Endothelial cell of umbilical vein (primary cell): ENCODE data around the gene NNT. TPM values are rescaled to one million over a fixed set of nuclear protein-coding genes. Genes with fewer than 3 reads are reported as not detected.
A peak's percentile ranks its signal among the peaks of the same experiment; 100 is the strongest.

Source experiments
- Bru-seq: library from RNA; stranded (reverse); fragments of 400-500 nt; gene quantifications from one replicate; lab custom pipeline; 2021; lab: Mats Ljungman, UMichigan
- BruChase-seq, 2 experiments: library from RNA; stranded (reverse); fragments of 400-500 nt; gene quantifications; one replicate each; lab custom pipeline; 2021; lab: Mats Ljungman, UMichigan
- BruUV-seq: library from RNA; stranded (reverse); fragments of 400-500 nt; replicated peaks from 2 replicates; lab custom pipeline; 2021; lab: Mats Ljungman, UMichigan
- CTCF ChIA-PET: fragments of 300-600, 350-600 bp; sonication (Branson Sonifier 250); formaldehyde crosslinking; loops from one replicate; lab custom pipeline; 2021; ENCODE audit warnings: antibody characterized with exemption, inconsistent platforms; lab: Charles Lee
- POLR2A ChIA-PET: fragments of 300-600, 350-600 bp; sonication (Branson Sonifier 250); formaldehyde crosslinking; loops from one replicate; lab custom pipeline; 2021; ENCODE audit warnings: antibody characterized with exemption, inconsistent platforms; lab: Charles Lee
- DNase-seq: peaks from one replicate; pipeline ENCODE4 v3.0.0-alpha.2; 2011; ENCODE audit warnings: low read depth, low spot score
- FAIRE-seq: peaks from 2 replicates; lab custom pipeline; 2011; peaks lifted over from hg19 to GRCh38; lab: Jason Lieb, UNC
- H2AFZ ChIP-seq: 2 replicates; pipeline ENCODE4 v1.6.0; 2012; ENCODE audit warnings: low read depth, low read length, control low read depth, inconsistent platforms
- H3K27ac ChIP-seq: 2 replicates; pipeline ENCODE4 v1.5.1; 2011; ENCODE audit warnings: low read depth, mild to moderate bottlenecking, control low read depth, low read length, moderate library complexity; ENCODE audit not compliant: insufficient read depth
- H3K27me3 ChIP-seq, 2 experiments: 2 replicates each; pipeline versions ENCODE4 v1.6.0 to v1.6.1; 2011; ENCODE audit warnings: low read length in 2 of 2, mixed read lengths in 1 of 2; ENCODE audit not compliant: control insufficient read depth in 2 of 2, insufficient read depth in 2 of 2
- H3K36me3 ChIP-seq, 2 experiments: 2 replicates in 1 of 2; 3 replicates in 1 of 2; pipeline ENCODE4 v1.5.1; 2011; ENCODE audit warnings: low read length in 2 of 2, mild to moderate bottlenecking in 1 of 2, moderate library complexity in 1 of 2; ENCODE audit not compliant: control insufficient read depth in 2 of 2, insufficient read depth in 2 of 2; ENCODE audit errors: extremely low read depth in 1 of 2
- H3K4me1 ChIP-seq: 3 replicates; pipeline ENCODE4 v1.5.1; 2011; ENCODE audit warnings: mild to moderate bottlenecking, low read length; ENCODE audit not compliant: control insufficient read depth, insufficient read depth; ENCODE audit errors: extremely low read depth
- H3K4me2 ChIP-seq: 2 replicates; pipeline ENCODE4 v1.6.1; 2011; ENCODE audit warnings: low read length, control low read depth, mixed read lengths; ENCODE audit not compliant: insufficient read depth
- H3K4me3 ChIP-seq, 3 experiments: fragments of 200-600 bp in 1 of 3; sonication (generic), shearing (Covaris generic) in 1 of 3; replicated peaks in 1 of 3; 2 replicates each; pipeline ENCODE4 v1.5.1; 2011 to 2016; ENCODE audit warnings: control low read depth in 3 of 3, low read length in 3 of 3, mild to moderate bottlenecking in 2 of 3, inconsistent platforms in 1 of 3, low read depth in 1 of 3, moderate library complexity in 1 of 3; ENCODE audit not compliant: insufficient read depth in 1 of 3
- H3K79me2 ChIP-seq: 2 replicates; pipeline ENCODE4 v1.6.0; 2012; ENCODE audit warnings: low read length, inconsistent platforms; ENCODE audit not compliant: control insufficient read depth, insufficient read depth
- H3K9ac ChIP-seq: replicated peaks from 2 replicates; pipeline ENCODE3; 2011; ENCODE audit warnings: low read length, control low read depth; ENCODE audit not compliant: insufficient read depth; ENCODE audit errors: extremely low read depth
- H3K9me1 ChIP-seq: replicated peaks from 3 replicates; pipeline ENCODE4 v1.6.0; 2011; ENCODE audit warnings: mild to moderate bottlenecking, low read length; ENCODE audit not compliant: control insufficient read depth, insufficient read depth; ENCODE audit errors: extremely low read depth
- H3K9me3 ChIP-seq: replicated peaks from 2 replicates; pipeline ENCODE4 v1.5.1; 2012; ENCODE audit warnings: low read length, inconsistent platforms; ENCODE audit not compliant: control insufficient read depth, insufficient read depth
- H4K20me1 ChIP-seq: replicated peaks from 2 replicates; pipeline ENCODE3; 2011; ENCODE audit warnings: mild to moderate bottlenecking, low read length; ENCODE audit not compliant: control insufficient read depth, insufficient read depth; ENCODE audit errors: extremely low read depth
- EZH2 ChIP-seq: IDR thresholded peaks from 2 replicates; pipeline ENCODE4 v1.6.1; 2012; ENCODE audit warnings: borderline replicate concordance, low read depth, mild to moderate bottlenecking, moderate library complexity, low read length, inconsistent platforms; ENCODE audit not compliant: severe bottlenecking
- FOS ChIP-seq: IDR thresholded peaks from 2 replicates; pipeline ENCODE4 v1.6.1; 2011; ENCODE audit warnings: mild to moderate bottlenecking, low read length, moderate library complexity, borderline replicate concordance; ENCODE audit not compliant: insufficient read depth
- GATA2 ChIP-seq: IDR thresholded peaks from 2 replicates; pipeline ENCODE4 v1.7.0; 2011; ENCODE audit warnings: low read depth, mild to moderate bottlenecking, moderate library complexity, mixed read lengths, low read length; ENCODE audit not compliant: insufficient read length, insufficient read depth
- JUN ChIP-seq: IDR thresholded peaks from 2 replicates; pipeline ENCODE4 v1.6.1; 2011; ENCODE audit warnings: borderline replicate concordance, low read depth; ENCODE audit not compliant: insufficient read length, insufficient read depth
- MYC ChIP-seq: IDR thresholded peaks from one replicate; pipeline ENCODE4 v1.6.1; 2011; ENCODE audit warnings: mild to moderate bottlenecking, low read depth, low read length
- POLR2A ChIP-seq: IDR thresholded peaks from 2 replicates; pipeline ENCODE4 v1.6.1; 2012; ENCODE audit warnings: low read depth, mild to moderate bottlenecking, control low read depth, low read length
- POLR2AphosphoS5 ChIP-seq: IDR thresholded peaks from 2 replicates; pipeline ENCODE4 v1.6.1; 2012; ENCODE audit warnings: low read depth, mild to moderate bottlenecking, control low read depth, low read length, moderate library complexity; ENCODE audit not compliant: insufficient read depth
- dilution Hi-C: fragments of 300-500 bp; cut with MboI; formaldehyde crosslinking; loops from one replicate; pipeline ENCODE4 v1.15.0; 2019; ENCODE audit warnings: low sequenced_read_pairs; ENCODE audit not compliant: extremely low pct_ligation_motif_present
- intact Hi-C: fragments of 100-400 bp; cut with micrococcal nuclease; formaldehyde crosslinking; loops from one replicate; pipeline ENCODE4 v1.10.0; 2022
- long read RNA-seq: library from polyadenylated mRNA; stranded (forward); transcript quantifications from one replicate; pipeline ENCODE4 v2.0.0, GENCODE V29; 2021
- polyA minus RNA-seq, 3 experiments: library from RNA; depleted of rRNA, polyadenylated mRNA; stranded (reverse); fragments of >200 nt; gene quantifications; 1 replicate in 1 of 3; 2 replicates in 2 of 3; pipeline ENCODE4 v1.2.3, GENCODE V29; 2011
- polyA plus RNA-seq, 4 experiments: library from polyadenylated mRNA; depleted of rRNA in 3 of 4; stranded (reverse) in 3 of 4; unstranded in 1 of 4; fragments of >200 nt; gene quantifications; 2 replicates each; pipeline versions ENCODE4 v1.2.1 to v1.2.3, GENCODE V29; 2011 to 2012; ENCODE audit warnings: missing spikeins in 1 of 4
- total RNA-seq: library from RNA; stranded (reverse); gene quantifications from 2 replicates; pipeline ENCODE4 v1.2.3, GENCODE V29; 2021
- TF ChIP-seq, protein P1 (sequence below), 2 donors: IDR thresholded peaks; 1 replicate in 1 of 2; 2 replicates in 1 of 2; pipeline ENCODE4 v1.5.1; 2011; ENCODE audit warnings: low read length in 2 of 2, mild to moderate bottlenecking in 2 of 2, moderate library complexity in 2 of 2, control low read depth in 1 of 2, inconsistent platforms in 1 of 2, low read depth in 1 of 2; ENCODE audit not compliant: insufficient read depth in 1 of 2; ENCODE audit errors: extremely low read depth in 1 of 2
- TF ChIP-seq, protein P2 (sequence below): IDR thresholded peaks from 2 replicates; pipeline ENCODE4 v1.6.1; 2011; ENCODE audit not compliant: insufficient read depth, insufficient read length

NNT gene
- total RNA-seq (75.6 and 82.5 TPM in 2 replicates), polyA plus RNA-seq (34.3 and 38.2 TPM in 2 replicates), polyA minus RNA-seq (124 TPM in 2 replicates), Bru-seq, nascent RNA (percentile 85 among the genes with signal in this experiment), BruChase-seq, experiment 1, labeled RNA remaining after a 6-hour chase (percentile 70 among the genes with signal in this experiment), BruChase-seq, experiment 2, labeled RNA remaining after a 2-hour chase (percentile 84 among the genes with signal in this experiment)
- 25.8 and 26.8 TPM in 2 replicates for polyA plus RNA-seq (2011; cell fraction: cytosol; rRNA removed)
- 57.8 and 62.0 TPM in 2 replicates for polyA plus RNA-seq (2011; cell fraction: nucleus; rRNA removed)
- 35.9 and 37.9 TPM in 2 replicates for polyA plus RNA-seq (2012)
- polyA minus RNA-seq (2011; cell fraction: cytosol; rRNA and poly(A)+ RNA removed): 42.3 TPM
- 68.4 and 82.6 TPM in 2 replicates for polyA minus RNA-seq (2011; cell fraction: nucleus; rRNA and poly(A)+ RNA removed)
- long read RNA-seq, full-length matches to known transcripts: 49 of 82 reads
- long read RNA-seq, partial matches to known transcripts: 16 of 82 reads
- long read RNA-seq, other reads (novel, unspliced or antisense): 17 of 82 reads

DNA sequence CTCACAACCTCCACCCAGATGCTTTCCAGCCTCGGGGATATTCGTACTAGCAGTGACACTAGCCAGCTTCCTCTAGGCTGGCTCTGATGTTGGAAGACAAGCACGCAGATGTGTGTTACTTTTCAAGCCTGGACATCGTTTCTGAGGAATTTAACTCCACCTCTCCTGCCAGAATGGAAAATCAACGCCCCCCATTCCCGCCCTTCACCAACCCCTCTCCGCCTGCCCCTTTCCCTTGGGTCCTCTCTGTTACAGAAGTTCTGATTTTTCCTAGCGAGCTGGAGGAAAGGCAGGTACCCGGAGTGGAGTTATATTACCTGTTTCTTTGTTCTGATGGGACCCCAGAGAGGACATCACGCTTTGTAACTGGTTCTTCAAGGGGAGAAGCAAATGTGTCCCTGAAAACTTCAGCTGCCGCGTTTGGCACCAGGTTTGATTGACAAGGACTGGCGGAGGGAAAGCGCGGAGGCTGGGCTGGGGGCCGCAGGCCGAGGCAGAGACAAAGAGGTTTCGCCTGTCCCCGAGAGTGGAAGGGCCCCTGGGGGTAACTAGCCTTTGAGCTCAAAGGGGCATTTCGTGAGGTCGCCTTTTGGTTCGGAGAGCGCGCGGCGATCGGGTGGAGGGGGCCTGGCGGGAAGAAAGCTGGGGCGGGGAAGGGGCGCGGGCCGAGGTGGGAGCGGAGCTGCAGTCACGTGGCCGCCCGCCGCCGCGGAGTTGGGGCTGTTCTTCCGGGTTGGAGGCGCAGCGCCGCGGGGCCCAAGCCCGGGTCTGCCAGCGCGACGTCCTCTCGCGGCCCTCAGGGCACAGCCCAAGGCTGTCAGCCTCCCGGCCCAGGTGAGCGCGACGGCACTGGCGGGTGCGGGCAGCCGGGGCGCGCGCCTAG is at the start of gene NNT:
Gene NNT (plus strand): TSS at position 720 of the 883 bp plus-strand sequence. CDS start 6,016 bp downstream, outside the sequence.
- Histone ChIP-seq H2AFZ (peak within 1 kb of the TSS; percentile 91), H3K9me1 (peaks cover 5% of the 10 kb centered on the region), H3K79me2 (peaks cover 26% of the 10 kb centered on the region), H3K27me3 (no peaks in the 10 kb centered on the region), H3K4me1 (peaks cover 19% of the 10 kb centered on the region), H3K9ac (peak within 1 kb of the TSS; percentile 98), H3K9me3 (no peaks in the 10 kb centered on the region), H3K4me2 (peak within 1 kb of the TSS; percentile 96), H4K20me1 (no peaks in the 10 kb centered on the region), H3K27ac (peak within 1 kb of the TSS; percentile 88), H3K36me3 (no peaks in the 10 kb centered on the region), H3K4me3 (peak within 1 kb of the TSS; percentile 53 to 86 (median 80))
- FAIRE-seq (peak; percentile 59), DNase-seq (peak; percentile 70)
- intact Hi-C loops (loop anchor here (1.0 to 5.0 kb wide), 4 partner anchors 46 to 480 kb away; partner anchors contain the start of genes HMGCS1 and ZNF131), dilution Hi-C loops (no loop called here)
- POLR2A ChIA-PET: interaction anchor here (1.6 kb wide), 1 partner anchor 47 kb away, joined by 4 read pairs; no protein-coding TSS in a partner anchor
- TF ChIP-seq, protein P1, sequence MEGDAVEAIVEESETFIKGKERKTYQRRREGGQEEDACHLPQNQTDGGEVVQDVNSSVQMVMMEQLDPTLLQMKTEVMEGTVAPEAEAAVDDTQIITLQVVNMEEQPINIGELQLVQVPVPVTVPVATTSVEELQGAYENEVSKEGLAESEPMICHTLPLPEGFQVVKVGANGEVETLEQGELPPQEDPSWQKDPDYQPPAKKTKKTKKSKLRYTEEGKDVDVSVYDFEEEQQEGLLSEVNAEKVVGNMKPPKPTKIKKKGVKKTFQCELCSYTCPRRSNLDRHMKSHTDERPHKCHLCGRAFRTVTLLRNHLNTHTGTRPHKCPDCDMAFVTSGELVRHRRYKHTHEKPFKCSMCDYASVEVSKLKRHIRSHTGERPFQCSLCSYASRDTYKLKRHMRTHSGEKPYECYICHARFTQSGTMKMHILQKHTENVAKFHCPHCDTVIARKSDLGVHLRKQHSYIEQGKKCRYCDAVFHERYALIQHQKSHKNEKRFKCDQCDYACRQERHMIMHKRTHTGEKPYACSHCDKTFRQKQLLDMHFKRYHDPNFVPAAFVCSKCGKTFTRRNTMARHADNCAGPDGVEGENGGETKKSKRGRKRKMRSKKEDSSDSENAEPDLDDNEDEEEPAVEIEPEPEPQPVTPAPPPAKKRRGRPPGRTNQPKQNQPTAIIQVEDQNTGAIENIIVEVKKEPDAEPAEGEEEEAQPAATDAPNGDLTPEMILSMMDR (IDR thresholded peaks at IDR 0.05; ENCODE audit: extremely low read depth in 1 of 2, insufficient read depth in 1 of 2, low read depth in 1 of 2, low read length in 2 of 2): no peak
- peak; percentile 34 for TF ChIP-seq POLR2AphosphoS5
- no peak for TF ChIP-seq FOS
- TF ChIP-seq, protein P2, sequence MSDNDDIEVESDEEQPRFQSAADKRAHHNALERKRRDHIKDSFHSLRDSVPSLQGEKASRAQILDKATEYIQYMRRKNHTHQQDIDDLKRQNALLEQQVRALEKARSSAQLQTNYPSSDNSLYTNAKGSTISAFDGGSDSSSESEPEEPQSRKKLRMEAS: peak; percentile 70
- TF ChIP-seq MYC: peak; percentile 12
- TF ChIP-seq EZH2: no peak
- TF ChIP-seq JUN: no peak
- TF ChIP-seq POLR2A: no peak
- no peak for TF ChIP-seq GATA2
- CTCF ChIA-PET: interaction anchor here (1.0 to 3.1 kb wide), 7 partner anchors 9 to 119 kb away, joined by 3 to 26 read pairs (median 4); partner anchors contain the start of gene TMEM267
- TSS peak; percentile 72 for BruUV-seq
